ENCODE measurements around the gene CEP128.
"Not testable (repeated sequence)": the region's sequence is repeated elsewhere in the genome, so short reads cannot be mapped to it uniquely, and the experiment has no call there.

CEP128 gene

DNA sequence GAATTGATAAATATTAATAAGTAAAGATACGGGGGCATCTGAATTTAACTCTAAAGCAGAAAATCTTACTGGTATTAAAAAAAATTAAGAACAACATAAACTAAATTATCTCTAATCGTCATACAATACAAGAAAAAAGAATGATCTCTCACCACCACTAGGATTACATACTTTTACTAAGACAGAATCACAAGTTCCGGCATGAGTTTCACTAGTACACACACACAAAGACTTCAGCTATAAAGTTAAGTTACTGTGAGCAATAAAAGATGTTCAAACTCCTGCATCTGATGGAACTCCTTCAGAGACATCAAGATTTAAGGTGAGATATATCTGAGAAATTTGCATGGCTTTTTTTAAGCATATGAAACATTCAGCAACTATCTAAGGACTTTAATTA, 21.9 kb downstream of the CEP128 start:
- TF ChIP-seq, protein P1, sequence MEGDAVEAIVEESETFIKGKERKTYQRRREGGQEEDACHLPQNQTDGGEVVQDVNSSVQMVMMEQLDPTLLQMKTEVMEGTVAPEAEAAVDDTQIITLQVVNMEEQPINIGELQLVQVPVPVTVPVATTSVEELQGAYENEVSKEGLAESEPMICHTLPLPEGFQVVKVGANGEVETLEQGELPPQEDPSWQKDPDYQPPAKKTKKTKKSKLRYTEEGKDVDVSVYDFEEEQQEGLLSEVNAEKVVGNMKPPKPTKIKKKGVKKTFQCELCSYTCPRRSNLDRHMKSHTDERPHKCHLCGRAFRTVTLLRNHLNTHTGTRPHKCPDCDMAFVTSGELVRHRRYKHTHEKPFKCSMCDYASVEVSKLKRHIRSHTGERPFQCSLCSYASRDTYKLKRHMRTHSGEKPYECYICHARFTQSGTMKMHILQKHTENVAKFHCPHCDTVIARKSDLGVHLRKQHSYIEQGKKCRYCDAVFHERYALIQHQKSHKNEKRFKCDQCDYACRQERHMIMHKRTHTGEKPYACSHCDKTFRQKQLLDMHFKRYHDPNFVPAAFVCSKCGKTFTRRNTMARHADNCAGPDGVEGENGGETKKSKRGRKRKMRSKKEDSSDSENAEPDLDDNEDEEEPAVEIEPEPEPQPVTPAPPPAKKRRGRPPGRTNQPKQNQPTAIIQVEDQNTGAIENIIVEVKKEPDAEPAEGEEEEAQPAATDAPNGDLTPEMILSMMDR (IDR thresholded peaks at IDR 0.05) = no peak
- no peak overlapping the region for H3K4me3 ChIP-seq (ENCODE audit: low read depth in 1 of 2, low read length in 1 of 2)
- peaks cover 11% of the 10 kb centered on the region for H3K36me3 ChIP-seq
- peaks cover 0 to under 1% of the 10 kb centered on the region in 2 experiments for H3K4me1 ChIP-seq (ENCODE audit: control insufficient read depth in 1 of 2, insufficient read depth in 1 of 2, low read depth in 1 of 2, low read length in 1 of 2)
- H3K27me3 ChIP-seq = no peaks in the 10 kb centered on the region
- no peaks in the 10 kb centered on the region for H3K9me3 ChIP-seq
- no peak overlapping the region for H3K27ac ChIP-seq

DNA sequence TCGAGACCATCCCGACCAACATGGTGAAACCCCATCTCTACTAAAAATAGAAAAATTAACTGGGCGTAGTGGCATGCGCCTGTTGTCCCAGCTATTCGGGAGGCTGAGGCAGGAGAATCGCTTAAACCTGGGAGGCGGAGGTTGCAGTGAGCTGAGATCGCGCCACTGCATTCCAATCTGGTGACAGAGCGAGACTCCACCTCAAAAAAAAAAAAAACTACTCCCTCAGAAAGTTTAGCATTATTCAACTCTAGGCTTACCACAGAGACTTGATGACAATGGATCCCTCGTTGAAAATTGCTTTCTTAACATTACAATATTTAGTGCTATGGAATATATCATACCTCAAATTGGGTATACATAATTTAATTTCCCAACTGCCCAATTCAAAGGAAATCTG, 29.5 kb downstream of the CEP128 start:
- H3K36me3 ChIP-seq = peaks cover 15% of the 10 kb centered on the region
- not testable (repeated sequence) for H3K9me3 ChIP-seq; H3K27me3 ChIP-seq; H3K4me3 ChIP-seq (ENCODE audit: low read depth in 1 of 2, low read length in 1 of 2); H3K4me1 ChIP-seq (ENCODE audit: control insufficient read depth in 1 of 2, insufficient read depth in 1 of 2, low read depth in 1 of 2, low read length in 1 of 2); H3K27ac ChIP-seq

DNA sequence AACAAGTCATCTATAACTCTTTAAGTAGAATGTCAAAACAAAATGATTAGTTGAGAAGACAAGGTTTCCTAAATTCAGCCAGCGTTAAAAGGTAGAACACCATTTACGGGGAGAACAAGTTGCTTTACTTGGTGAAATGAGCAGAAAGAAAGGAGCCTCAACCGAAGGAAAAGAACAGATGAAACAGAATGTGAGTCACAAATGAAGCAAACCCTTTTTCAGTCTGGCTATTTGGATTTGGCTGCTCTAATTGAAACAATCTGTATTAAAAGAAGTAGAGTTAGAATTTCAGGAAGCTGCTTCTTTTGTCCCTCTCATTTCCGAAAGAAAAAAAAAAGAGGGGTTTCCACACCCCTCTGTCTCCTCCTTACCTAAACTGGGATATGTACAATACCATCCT, 34.6 kb downstream of the CEP128 start:
- no peaks in the 10 kb centered on the region for H3K27me3 ChIP-seq
- H3K4me3 ChIP-seq (ENCODE audit: low read depth in 1 of 2, low read length in 1 of 2) = no peak overlapping the region
- no peaks in the 10 kb centered on the region for H3K36me3 ChIP-seq
- TF ChIP-seq, protein P1 (IDR thresholded peaks at IDR 0.05) = no peak
- no peak overlapping the region for H3K27ac ChIP-seq
- H3K4me1 ChIP-seq (ENCODE audit: control insufficient read depth in 1 of 2, insufficient read depth in 1 of 2, low read depth in 1 of 2, low read length in 1 of 2) = no peaks in the 10 kb centered on the region
- H3K9me3 ChIP-seq = no peaks in the 10 kb centered on the region

DNA sequence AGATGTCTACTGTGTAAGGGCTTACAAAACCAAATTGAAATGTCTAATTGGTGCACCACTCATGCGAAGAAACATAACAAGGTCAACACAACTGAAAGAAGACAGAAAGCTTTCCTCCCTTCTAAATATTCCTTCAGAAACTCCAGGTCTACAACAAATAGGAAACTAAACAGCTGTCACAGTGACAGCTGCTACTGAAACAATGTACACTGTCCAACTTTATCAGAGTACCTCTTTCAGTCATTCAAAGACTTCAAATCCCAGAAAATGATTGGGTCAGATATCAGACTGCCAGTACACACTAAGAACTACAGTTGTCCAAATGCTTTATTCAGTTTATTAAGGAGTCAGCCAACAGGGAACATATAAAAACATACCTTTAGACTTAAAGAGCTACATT, 35.2 kb downstream of the CEP128 start:
- Histone ChIP-seq H3K9me3 (no peaks in the 10 kb centered on the region), H3K27ac (no peak overlapping the region), H3K4me1 (ENCODE audit: control insufficient read depth in 1 of 2, insufficient read depth in 1 of 2, low read depth in 1 of 2, low read length in 1 of 2) (no peaks in the 10 kb centered on the region), H3K4me3 (ENCODE audit: low read depth in 1 of 2, low read length in 1 of 2) (no peak overlapping the region), H3K27me3 (no peaks in the 10 kb centered on the region), H3K36me3 (no peaks in the 10 kb centered on the region)
- TF ChIP-seq, protein P1 (IDR thresholded peaks at IDR 0.05) = no peak

DNA sequence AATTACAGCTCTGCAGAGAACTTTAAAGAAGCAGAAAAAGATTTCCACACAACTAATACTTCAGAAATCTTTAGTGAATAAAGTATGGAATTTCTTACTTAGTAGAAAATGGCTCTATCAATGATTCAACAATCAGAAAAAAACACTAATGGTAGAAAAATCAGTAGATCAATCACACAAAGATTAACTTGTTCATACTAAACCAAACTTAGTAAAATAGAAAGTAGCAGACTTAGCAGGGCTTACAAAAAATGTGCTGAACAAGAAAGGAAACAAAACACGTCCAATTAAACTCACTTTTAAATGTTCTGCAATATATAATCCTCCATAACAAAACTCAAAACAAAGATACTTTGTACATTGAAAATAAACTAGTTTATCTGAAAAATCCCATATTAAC, 38.9 kb downstream of the CEP128 start:
- H3K4me1 ChIP-seq (ENCODE audit: control insufficient read depth in 1 of 2, insufficient read depth in 1 of 2, low read depth in 1 of 2, low read length in 1 of 2) = no peaks in the 10 kb centered on the region
- no peaks in the 10 kb centered on the region for H3K9me3 ChIP-seq
- H3K27me3 ChIP-seq = no peaks in the 10 kb centered on the region
- TF ChIP-seq, protein P1 (IDR thresholded peaks at IDR 0.05) = no peak
- no peak overlapping the region for H3K27ac ChIP-seq
- no peaks in the 10 kb centered on the region for H3K36me3 ChIP-seq
- no peak overlapping the region for H3K4me3 ChIP-seq (ENCODE audit: low read depth in 1 of 2, low read length in 1 of 2)

DNA sequence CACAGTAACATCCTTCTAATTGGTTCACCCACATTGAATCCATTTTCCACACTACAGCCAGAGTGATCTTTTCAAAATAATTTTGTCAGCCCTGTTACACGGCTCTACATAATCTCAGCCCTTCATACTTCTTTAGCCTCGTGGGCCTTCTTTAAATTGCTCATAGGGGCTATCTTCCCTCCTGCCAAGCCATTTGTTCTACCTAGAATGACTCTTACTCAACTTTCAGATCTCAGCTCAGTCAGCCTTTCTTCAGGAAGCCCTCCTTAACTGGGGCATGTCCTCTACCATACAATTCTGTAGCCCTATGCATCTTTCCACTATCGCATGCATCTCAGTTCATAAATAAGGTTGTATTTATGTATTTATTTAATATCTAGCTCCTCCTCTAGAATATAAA, 39.7 kb downstream of the CEP128 start:
- H3K27ac ChIP-seq = no peak overlapping the region
- no peak overlapping the region for H3K4me3 ChIP-seq (ENCODE audit: low read depth in 1 of 2, low read length in 1 of 2)
- H3K27me3 ChIP-seq = no peaks in the 10 kb centered on the region
- no peaks in the 10 kb centered on the region for H3K9me3 ChIP-seq
- H3K36me3 ChIP-seq = no peaks in the 10 kb centered on the region
- TF ChIP-seq, protein P1 (IDR thresholded peaks at IDR 0.05) = no peak
- H3K4me1 ChIP-seq (ENCODE audit: control insufficient read depth in 1 of 2, insufficient read depth in 1 of 2, low read depth in 1 of 2, low read length in 1 of 2) = no peaks in the 10 kb centered on the region
